HG03064 (cell line): ENCODE measurements around the gene THRAP3.
"Not testable (repeated sequence)": the region's sequence is repeated elsewhere in the genome, so short reads cannot be mapped to it uniquely, and the experiment has no call there.

Experiments
- ATAC-seq: cut with Tn5 transposase; IDR thresholded peaks from one replicate; pipeline ENCODE4 v1.9.1; 2021; ENCODE audit warnings: low read depth; ENCODE audit not compliant: unreplicated experiment

The THRAP3 gene

DNA sequence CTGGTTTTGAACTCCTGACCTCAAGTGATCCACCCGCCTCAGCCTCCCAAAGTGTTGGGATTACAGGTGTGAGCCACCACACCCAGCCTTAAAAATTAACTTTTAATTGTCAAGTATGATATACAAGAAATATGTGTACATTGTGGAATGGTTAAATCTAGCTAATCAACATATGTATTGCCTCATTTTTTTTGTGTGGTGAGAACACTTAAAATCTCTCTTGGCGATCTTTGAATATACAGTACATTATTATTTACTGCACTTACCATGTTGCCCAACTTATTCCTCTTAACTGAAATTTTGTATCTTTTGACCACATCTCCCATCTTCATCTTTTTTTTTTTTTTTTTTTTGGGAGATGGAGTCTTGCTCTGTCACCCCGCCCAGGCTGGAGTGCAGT lies 23.3 kb downstream of the THRAP3 start:
- ATAC-seq: no peak

DNA sequence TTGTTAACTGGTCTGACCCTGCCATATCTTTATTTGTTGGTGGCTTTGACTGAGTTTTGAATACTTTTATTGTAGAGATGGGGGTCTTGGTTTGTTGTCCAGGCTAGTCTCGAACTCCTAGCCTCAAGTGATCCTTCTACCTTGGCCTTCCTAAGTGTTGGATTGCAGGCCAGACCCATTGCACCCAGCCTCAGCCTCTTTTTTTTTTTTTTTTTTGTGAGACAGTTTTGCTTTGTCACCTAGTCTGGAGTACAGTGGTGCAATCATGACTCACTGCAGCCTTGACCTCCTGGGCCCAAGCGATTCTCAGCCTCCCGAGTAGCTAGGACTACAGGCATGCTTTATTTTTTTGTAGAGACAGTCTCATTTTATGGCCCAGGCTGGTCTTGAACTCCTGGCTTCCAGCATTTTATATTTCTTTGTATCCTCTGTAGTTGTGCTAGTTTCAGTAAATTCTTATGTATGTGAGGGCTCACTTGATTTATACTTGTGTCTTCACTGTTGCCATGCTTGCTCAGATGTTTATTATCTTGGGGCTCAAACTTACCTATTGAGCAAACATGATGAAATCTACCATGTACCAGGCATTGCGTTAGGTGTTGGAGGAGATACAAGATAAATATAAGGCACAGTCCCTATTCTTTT lies 24.1 kb downstream of the THRAP3 start:
- ATAC-seq: no peak

DNA sequence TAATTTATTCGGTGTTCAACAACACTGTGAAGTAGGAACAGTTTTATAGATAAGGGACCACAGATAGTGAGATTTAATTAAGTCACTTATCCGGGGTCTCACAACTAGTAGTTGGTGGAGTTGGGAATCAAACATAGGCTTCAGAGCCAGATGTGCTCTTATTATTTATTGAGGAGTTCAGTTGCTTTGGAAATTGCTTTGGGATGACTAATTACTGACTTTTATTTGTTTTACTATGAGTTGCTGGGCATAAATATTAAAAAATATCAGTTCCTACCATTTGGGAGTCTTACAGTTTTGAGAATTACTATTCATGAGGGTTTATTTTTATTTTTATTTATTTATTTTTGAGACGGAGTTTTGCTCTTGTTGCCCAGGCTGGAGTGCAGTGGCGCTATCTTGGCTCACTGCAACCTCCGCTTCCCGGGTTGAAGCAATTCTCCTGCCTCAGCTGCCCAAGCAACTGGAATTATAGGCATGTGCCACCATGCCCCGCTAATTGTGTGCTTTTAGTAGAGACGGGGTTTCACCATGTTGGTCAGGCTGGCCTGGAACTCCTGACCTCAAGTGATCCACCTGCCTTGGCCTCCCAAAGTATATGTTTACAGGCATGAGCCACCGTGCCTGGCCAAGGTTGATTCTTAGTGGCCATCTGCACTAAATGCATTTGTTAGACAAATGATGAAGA lies 27.7 kb downstream of the THRAP3 start:
- no peak for ATAC-seq

DNA sequence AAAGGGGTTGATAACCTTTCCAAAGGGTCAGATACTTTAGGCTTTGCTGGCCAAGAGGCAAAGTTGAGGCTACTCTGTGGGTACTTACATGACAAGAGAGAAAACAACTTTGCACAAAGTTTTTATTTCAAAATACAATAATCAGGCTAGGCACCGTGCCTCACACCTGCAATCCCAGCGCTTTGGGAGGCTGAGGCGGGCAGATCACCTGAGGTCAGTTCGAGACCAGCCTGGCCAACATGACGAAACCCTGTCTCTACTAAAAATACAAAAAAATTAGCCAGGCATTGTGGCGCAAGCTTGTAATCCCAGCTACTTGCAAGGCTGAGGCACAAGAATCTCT lies 28.2 kb downstream of the THRAP3 start:
- ATAC-seq: not testable (repeated sequence)

DNA sequence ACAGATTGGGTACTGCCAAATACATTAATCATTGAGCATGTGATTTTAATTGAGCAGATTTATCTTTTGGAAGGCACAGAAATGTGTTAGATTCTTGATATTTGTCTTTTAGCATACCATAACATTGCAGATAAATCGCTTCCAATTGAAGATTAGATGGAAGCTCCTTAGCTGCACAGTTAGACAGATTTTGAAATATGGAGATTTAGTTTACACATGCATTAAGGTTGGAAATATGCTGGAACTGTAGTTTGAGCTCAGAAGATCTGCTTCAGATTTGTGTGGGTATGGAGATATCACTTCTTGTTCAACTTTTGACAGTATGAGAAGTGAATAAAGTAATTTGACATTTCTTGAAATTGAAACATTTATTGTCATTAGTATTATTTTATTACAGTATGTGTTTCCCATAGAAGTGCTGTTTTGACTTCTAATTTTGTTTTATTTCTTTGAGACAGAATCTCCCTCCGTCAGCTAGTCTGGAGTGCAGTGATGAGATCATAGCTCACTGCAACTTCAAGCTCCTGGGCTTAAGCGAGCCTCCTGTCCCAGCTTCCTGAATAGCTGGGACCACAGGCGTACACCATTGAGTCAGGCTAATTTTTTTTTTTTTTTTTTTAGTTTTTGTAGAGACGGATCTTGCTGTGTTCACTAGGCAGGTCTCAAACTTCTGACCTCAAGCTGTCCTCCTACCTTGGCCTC lies 29.1 kb downstream of the THRAP3 start:
- no peak for ATAC-seq

DNA sequence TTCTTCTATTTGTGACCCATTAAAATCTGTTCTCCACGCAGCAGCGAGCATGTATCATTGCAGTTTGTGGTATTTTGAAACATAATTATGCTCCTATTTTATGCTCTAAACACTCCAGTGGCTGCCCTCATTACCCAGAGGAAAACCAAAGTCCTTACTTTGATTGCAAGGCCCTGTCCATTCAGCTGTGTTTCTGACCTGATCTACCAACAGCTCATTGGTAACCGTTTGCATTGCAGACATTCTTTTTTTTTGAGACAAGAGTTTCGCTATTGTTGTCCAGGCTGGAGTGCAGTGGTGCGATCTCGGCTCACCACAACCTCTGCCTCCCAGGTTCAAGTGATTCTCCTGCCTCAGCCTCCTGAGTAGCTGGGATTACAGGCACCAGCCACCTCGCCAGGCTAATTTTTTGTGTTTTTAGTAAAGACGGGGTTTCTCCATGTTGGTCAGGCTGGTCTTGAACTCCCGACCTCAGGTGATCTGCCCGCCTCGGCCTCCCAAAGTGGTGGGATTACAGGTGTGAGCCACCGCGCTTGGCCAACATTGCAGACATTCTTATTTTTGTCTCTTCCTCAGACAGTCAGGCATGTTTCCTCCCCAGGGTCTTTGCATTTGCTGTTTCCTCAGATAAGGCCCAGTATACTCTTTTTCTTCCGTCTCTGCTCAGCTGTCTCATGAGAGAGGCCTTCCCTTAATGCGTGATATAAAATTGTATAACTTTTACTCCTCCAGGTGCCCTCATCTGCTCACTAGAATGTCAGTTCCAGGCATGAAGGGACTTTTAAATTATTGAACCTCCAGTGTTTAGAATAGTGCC lies 32.5 kb downstream of the THRAP3 start:
- no peak for ATAC-seq

DNA sequence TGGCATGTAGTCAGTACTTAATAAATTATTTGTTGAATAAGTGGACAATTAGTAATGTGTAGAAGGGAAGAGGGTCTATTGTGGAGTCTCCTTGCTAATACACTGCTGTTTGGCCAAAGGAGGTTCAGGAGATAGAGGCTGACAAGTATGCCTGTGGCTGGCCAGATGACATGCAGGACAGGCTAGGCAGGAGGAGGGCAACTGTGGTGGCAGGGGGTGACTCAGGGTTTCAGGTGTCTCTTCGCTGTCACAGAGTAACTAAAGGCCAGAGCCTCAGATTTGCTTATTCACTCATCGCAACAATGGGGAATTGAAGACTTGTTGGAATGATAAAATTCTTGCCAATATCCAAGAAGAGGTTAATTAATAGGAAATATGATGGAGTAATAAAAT lies 33.1 kb downstream of the THRAP3 start:
- ATAC-seq: no peak

DNA sequence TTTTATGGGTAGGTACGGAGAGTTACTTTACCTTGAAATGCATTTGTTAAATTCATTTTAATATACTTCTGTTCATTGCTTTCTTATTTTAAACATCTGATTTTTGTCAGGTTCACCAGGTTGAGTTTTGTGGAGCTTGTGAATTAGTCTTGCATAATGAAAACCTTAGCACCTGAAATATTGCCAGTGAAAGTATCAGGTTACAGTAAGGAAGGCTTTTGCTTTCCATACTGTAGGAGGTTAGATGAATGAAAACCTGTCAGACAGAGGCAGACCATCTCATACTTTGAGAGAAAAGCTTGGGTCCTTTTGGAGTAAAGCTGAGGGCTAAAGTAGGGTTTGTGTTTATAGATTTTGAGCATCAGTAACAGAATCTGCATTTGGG lies 34.7 kb downstream of the THRAP3 start:
- ATAC-seq: no peak

DNA sequence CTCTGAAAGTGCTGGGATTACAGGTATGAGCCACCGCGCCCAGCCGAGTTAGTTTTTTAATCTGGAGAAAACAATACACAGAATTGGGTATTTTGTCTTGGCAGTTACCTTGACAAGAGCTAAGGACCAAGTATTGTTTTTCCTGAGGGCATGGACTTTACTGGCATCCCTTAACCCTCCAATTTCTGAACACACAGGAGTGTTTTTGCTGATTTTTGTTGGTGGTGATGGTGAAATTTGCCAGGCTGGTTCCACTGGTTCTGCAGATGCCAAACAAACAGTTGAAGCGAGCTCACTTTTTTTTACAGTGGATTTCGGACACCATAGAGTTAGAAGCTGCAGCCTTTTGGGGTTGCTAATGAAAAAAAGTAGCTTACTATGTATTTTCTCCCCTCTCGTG lies 44.7 kb downstream of the THRAP3 start:
- ATAC-seq: no peak

DNA sequence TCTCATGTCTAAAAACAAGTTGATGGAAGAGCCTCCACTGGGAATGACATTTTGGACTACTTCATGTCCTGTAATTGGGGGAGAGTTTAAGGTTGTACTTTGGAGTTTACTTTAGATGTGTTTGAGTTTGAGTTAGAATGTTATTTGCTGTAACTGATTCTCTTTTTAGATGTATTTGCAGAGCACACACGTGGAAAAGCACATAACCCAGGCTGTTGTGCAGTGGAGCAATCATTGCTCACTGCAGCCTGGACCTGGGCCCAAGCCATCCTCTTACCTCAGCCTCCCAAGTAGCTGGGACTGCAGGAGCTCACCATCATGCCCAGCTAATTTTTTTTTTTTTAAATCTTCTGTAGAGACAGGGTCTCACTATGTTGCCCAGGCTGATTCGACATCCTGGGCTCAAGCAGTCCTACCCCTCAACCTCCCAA lies 45.2 kb downstream of the THRAP3 start:
- ATAC-seq: no peak

DNA sequence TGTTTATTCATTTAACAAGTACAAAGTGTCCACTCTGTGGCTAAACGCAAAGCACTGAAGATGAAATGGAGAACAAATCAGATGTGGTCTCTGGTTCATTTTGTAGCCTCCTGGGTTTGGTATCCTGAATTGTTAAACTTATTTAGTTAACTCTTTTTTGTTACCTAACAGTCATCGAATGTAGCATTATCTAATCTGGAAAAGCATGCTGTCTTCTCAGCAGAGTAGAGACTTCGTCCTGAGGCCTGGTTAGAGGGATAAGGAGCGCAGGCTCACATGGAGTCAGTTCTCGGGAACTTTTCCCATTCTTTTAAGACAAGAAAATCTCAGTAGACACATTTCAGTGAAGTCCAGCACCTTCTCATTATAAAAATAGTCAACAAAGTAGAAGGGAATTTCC lies 48.8 kb downstream of the THRAP3 start:
- ATAC-seq: no peak

DNA sequence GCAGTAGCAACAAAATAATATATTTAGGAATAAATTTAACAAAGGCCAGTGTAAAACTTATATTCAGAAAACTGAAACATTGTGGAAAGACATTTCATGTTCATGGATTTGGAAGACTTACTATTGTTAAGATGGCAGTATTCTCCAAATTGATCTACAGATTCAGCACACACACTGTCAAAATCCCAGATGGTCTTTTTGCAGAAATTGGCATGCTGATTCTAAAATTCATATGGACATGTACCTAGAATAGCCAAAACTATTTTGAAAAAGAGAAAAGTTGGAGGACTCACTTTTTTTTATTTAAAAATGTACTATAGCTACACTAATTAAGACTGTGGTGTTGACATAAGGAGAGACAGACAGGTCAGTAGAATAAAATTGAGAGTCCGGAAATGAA lies 50.0 kb downstream of the THRAP3 start:
- no peak for ATAC-seq

DNA sequence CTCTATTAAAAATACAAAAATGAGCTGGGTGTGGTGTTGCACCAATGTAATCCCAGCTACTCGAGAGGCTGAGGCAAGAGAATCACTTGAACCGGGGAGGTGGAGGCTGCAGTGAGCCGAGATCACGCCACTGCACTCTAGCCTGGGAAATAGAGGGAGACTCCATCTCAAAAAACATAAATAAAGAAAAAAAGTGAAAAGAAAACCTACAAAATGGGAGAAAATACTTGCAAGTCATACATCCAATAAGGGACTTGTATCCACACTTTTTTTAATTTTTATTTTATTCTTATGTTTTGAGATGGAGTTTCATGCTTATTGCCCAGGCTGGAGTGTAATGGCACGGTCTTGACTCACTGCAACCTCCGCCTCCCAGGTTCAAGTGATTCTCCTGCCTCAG lies 52.4 kb downstream of the THRAP3 start:
- no peak for ATAC-seq

DNA sequence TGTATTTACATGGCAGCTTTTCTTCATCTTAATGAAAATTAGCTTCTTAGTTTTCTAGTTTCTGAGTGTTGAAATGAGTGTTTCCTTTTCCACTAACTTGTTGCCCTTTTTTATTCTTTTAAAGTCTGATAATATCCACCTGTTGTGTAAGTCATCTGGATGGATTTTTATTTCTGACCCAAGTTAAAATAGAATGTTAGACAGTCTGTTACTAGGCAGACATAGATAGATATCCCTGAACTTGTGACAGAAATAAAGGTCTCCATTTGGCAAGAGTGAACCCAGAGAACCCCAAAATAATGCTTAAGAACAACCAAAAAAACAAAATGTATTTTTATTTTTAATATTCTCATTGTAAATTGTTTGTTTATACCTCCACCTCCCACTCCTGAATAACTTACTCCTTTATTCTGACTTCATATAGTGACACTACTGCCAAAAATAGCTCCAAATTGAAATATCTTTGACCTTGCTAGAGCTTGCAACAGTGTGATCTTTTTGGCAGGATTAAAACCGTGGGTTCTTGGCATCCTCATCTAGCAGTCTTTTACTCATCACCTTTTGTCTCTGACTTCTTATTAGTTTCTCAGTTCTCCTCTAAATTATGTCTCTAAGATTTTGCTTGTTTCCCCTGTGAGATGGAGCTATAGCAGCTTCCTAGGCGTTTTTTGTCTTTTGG lies 55.0 kb downstream of the THRAP3 start:
- ATAC-seq: no peak

DNA sequence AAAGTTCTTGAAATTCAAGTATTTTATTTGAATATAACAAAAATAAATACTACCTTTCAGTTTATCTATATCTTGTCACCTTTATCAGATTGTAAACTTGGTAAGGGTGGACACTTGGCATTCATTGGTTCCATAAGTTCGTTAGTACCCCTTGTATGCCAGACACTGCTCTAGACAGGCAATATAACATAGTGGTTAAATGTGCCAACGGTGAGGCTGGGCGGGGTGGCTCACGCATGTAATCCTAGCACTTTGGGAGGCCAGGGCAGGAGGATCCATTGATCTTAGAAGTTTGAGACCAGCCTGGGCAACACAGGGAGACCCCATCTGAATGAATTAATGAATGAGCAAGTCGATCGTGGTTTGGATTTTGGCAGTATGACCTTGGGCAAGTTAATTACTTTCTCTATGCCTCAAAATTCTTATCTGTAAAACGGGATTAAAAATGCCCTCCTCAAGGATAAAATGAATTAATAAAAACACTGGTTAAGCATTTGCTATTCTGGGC lies 55.6 kb downstream of the THRAP3 start:
- ATAC-seq: no peak

DNA sequence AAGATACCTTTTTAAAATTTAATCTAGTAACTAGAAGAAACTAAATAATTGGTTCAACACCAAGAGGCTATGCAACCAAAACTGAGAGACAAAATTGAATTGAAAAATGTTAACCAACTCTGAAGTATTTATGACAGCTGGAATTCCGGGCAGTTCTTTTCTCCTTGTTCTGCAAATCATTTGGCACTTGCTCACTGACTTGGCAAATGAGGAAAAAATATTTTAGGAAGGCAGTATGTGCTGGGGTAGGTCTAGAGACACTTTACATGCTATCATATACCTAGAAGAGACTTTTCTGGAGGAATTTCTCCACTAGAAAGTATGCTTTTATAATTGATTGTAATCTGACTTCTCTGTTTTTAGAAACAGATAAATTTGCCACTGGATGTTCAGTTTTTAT lies 59.8 kb downstream of the THRAP3 start:
- ATAC-seq: no peak

DNA sequence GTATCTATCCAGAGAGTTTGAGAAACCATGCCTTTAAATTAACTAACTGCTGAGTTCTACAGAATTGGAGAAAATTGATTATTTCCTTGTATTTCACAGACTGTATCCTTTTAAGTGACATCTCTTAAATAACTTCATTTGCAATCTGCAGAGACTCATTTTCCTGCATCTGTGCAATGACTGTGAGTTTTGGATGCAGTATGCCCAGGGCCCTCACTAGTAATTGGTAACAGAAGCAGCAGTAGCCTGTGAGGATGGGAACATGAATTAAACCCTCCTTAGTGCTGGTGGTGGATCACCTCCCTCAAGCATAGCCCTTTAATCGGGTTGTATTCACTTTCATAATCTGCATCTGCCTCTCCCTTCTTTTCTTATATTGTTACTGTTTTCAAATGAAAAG lies 60.3 kb downstream of the THRAP3 start:
- ATAC-seq: no peak

DNA sequence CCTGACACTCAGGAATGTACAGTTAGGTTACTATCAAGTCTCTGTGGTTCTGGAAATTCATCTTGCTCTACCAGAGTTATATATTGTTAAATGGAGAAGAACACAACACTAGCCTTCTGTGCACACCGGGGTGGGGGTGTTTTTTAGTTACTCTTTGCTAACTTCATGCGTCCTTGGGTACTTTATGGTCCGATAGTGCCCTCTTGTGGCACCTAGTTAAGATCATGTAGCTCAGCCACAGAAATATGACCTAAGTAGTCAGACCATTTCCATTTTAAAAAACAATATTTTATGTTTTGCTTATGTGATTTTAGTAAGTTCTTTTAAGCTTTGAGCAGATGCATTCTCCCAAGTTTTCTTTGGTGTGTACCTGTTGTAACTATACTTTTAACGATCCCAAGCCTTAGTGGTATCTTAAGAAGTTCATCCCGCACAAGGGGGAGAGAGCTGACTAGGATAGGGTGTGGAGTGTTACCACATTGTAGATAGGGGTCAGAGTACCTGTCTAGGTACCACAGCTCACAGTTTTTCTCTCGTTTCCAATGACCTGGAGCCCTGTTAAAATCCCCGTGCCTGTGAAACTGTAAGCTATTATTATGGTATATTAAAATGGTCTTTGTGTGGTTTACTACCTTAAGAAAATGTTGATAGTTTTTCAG lies 61.3 kb downstream of the THRAP3 start:
- ATAC-seq: no peak

DNA sequence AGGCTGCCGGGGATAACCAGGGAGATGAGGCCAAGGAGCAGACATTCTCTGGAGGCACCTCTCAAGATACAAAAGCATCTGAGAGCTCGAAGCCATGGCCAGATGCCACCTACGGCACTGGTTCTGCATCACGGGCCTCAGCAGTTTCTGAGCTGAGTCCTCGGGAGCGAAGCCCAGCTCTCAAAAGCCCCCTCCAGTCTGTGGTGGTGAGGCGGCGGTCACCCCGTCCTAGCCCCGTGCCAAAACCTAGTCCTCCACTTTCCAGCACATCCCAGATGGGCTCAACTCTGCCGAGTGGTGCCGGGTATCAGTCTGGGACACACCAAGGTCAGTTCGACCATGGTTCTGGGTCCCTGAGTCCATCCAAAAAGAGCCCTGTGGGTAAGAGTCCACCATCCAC lies 62.6 kb downstream of the THRAP3 start:
- ATAC-seq: no peak

DNA sequence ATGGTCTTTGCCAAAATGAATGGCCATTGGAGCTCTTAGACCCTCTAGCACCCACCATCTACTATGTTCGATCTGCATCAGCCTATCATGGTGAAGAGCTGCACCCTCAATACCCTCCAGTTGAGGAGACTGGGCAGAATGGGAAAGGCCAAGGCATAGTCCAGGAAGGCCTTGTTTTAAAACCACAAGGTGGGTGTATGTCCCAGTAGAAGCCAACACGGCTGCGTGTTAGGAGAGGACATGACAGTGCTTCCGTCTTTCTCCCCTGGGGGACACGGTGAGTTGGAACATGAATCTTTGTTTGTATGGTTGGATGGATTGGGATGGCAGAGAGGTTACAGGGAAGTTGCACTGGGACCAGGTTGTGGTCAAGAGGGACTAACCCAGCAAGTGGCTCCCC lies 63.4 kb downstream of the THRAP3 start:
- ATAC-seq: no peak
